ENCODE results near the gene HDAC9.

- no peak for TF ChIP-seq CTCF (IDR thresholded peaks at IDR 0.05)
- no peak for TF ChIP-seq POLR2AphosphoS5 (IDR thresholded peaks at IDR 0.05; ENCODE audit: low read depth, low read length)
- TF ChIP-seq REST (IDR thresholded peaks at IDR 0.05; ENCODE audit: insufficient read depth in 1 of 2, low read depth in 2 of 2, low read length in 1 of 2) = no peak
- no peak for TF ChIP-seq TCF7L2 (IDR thresholded peaks at IDR 0.05; ENCODE audit: low read depth, low read length)
- TF ChIP-seq SIN3A (IDR thresholded peaks at IDR 0.05; ENCODE audit: borderline replicate concordance, insufficient read depth, low read depth, low read length) = no peak
Measured at GRCh38 chr7:18874880-18875279, 379.3 kb downstream of the HDAC9 start.
